Stimulated activated CD8-positive, alpha-beta memory T cell treated with anti-CD3 and anti-CD28 coated beads, Interleukin-4, amount 100 ng/mL, for 24 hours (primary cell): ENCODE data around the gene LUC7L3.
"Not testable (repeated sequence)": the region's sequence is repeated elsewhere in the genome, so short reads cannot be mapped to it uniquely, and the experiment has no call there.

Experiments used
- DNase-seq: peaks from one replicate; pipeline ENCODE4 v3.0.0-alpha.2; 2020; ENCODE audit warnings: low read depth

Gene LUC7L3

DNA sequence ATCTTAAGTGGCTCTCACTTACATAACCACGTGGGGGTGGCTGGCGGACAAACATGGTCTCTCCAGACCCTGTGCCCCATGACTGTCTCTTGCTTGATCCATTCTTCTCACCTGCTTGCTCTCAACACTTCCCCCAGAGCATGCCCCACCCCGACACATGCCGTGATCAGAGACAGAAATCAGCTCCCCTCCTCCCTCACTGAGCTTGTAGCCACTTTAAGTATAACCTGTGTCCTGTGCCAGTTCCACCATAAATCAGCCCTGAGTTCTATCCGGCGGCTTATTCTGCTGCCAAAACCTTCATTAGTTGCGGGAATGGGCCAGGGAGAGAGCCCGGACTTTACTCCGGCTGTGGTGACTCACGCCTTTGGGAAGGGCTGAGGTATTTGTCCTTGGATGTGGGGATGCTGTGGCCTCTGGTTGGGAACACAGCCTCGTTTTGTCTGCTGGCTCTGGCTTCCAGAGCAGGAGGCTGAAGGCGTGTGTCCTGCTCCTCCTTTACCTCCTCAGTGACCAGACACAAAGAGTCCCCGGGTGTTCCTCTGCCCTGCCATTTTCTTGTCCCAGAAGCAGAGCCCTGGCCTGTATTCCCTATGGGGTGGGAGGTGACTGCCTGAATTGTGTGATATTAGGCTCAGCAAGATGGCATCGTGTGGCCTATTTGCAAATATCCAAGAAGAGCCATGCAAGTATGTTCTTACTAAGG is 32.8 kb upstream of the LUC7L3 start:
- DNase-seq, result no peak

DNA sequence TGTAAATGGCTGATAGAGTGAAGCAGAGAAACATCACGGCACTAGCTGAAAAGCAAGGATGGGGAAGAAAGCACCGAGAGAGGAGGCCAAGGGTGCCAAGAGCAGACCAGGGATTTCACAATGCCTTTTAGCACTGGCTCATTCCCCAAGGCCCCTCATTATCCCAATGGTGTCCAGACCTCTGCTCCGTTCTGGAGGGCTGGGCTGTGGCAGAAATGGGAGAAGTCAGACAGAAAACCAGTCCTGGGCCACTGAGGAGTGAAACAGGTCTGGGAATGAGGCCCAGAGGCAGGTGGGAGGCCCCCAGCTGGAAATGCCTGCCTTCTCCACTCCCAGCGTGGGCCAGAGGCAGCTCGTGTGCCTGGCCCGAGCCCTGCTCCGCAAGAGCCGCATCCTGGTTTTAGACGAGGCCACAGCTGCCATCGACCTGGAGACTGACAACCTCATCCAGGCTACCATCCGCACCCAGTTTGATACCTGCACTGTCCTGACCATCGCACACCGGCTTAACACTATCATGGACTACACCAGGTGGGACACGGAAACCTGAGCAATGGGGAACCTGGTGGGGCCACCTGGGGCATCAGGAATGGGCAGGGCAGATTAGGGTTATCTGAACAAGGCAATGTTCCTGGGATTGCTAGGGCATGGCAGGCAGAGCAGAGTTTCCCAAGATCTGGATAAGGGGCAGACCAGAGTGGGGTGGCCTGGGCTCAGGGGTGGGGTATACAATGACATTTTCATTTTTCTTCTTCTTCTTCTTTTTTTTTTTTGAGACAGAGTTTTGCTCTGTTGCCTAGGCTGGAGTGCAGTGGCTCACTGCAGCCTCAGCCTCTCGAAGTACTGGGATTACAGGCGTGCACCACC is 32.0 kb upstream of the LUC7L3 start:
- DNase-seq, result no peak

DNA sequence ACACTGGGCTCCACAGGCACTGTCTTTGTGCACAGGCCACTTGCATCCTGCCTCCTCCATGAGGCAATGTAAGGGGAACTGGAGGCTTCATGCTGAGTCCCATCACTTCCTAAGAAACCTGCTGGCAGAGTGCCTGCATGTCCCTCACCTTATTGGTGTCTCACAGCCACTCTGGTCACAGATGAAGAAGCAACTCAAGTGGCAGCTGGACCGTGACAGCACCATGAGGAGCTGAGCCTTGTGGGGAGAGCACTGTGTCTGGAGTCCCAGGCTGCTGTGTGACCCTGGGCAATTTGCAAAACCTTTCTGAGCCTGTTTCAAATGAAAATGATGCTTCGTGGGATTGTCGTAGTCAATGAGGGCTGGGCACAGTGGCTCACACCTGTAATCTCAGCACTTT is 31.2 kb upstream of the LUC7L3 start:
- DNase-seq, result no peak

DNA sequence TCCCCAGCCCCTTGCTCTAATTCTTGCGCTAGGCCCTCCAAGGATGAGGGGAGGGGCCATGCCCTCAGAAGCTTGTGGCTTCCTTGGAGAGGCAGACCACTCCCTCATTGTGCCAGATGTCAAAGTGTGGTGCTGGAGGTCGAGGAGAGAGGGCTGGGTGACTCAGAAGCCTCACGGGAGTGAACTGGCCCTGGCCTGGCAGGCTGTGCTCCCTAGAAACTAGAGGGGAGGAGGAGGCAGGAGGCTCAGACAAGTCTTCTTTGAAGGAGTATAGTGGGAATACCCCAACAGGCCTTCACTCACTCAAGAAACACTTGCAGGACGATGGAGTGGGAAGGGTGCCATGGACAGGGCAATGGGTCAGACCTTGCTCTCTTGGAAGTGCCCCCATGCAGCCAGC is 30.2 kb upstream of the LUC7L3 start:
- no peak for DNase-seq

DNA sequence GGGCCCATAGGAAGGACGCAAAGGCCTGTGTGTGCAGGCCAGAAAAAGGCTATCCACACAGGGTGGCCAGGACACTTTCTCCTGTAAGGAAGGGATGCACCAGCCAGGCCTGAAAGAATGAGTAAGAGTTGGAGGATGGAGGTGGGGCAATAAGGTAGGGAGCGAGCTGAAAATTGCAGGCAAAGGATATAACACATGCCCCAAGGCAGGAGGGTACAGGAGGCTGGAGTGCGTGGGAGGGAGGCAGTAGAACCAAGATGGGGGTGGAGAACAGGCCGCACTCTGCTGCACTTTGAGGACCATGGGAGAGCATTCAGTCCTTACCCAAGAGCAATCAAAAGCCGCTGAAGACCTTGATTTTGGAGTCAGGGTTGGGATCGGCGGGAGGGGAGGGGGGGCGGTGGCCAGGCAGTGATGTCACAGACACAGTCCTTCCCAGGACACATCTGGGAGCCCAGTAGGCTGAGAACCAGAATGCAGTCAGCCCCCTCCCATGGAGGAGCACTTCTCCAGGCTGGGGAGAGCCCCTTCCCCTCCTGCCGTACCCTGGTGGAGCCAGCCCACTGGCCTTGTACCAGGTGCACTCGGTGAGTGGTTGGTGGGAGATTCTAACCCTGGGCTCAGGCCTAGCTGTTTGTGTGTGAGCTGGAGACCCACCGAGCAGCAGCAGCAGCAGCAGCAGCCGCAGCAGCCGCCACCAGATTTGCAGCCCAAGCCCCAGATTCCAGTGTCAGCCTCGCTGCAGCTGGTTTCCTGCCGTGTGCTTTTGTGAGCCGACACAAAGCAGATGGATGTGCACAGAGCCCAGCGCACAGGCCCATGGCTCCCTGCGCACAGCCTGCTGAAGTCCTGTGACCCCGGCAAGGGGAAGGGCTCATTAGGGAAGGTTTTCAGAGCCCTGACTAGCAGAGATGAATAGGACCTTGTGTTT is 29.2 kb upstream of the LUC7L3 start:
- DNase-seq, result no peak

DNA sequence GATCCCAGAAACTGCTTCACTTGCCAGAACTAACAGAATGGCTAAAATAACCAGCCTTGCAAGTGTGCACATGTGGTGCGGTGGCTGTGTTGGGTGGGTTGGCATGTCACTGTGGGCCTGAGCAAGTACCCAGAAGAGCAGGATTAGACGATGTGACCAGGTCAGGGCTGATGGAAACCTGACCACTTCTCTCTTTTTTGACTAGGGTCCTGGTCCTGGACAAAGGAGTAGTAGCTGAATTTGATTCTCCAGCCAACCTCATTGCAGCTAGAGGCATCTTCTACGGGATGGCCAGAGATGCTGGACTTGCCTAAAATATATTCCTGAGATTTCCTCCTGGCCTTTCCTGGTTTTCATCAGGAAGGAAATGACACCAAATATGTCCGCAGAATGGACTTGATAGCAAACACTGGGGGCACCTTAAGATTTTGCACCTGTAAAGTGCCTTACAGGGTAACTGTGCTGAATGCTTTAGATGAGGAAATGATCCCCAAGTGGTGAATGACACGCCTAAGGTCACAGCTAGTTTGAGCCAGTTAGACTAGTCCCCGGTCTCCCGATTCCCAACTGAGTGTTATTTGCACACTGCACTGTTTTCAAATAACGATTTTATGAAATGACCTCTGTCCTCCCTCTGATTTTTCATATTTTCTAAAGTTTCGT is 28.4 kb upstream of the LUC7L3 start:
- DNase-seq, result no peak

DNA sequence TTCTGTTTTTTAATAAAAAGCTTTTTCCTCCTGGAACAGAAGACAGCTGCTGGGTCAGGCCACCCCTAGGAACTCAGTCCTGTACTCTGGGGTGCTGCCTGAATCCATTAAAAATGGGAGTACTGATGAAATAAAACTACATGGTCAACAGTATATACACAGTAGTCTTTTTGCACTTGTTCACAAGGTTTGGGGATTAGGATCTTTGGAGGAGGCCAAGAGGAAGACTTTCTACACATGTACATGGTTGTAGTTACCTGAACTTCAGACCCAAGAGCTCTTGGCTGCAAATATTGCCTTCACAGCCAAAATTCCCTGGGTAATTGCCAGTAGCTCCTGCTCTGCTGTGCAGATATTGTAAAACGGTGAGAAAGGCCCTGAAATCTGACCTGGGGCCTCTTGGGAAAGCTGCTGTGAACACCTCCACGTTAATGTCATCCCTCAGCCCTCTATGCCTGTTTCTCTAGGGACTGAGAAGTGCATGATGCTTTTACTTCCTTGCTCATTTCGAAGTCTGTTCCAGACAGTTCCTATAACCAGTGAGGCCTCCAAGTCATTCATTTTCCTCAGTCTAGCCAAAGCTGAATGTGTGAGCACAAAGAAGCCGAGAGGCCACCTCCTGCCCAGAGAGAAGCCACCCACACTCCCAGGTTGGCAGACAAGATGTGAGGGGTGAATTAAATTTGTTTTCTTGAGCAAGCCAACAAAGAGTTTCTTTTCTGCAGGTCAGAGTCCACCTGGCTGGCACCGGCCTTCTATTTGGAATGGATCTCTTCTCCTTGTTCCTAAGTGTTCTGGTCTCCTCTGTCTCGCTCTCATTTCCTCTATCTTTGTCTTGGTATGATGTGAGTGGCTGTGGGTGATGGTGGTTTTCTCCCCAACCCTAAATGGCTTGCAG is 27.6 kb upstream of the LUC7L3 start:
- no peak for DNase-seq

DNA sequence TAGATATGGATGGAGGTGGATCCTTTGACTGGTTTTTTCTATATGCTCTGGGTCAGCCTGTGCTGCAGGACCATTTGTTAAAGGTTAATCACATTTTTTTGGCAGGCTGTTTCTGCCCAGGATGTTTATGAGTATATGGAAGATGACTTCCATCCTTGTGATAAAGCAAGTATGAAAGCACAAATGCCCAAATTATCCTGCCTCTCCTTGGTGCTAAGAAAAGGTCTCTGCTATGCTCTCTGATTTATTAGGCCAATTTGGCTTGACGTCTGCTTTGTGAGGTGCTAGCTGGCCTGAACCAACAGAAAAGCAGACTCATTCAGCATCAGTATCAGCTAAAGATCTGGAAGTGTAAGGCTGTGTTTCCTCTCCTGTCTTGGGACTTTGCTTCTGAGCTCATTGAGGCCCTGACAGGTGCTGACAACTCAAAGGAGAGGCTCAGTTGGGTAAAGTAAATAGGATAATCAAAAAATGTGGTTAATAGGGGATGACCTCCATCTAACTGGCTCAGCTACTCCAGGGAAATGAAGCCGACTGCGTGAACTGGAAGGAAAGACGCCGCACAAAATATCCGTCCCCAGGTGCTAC is 26.9 kb upstream of the LUC7L3 start:
- DNase-seq, result no peak

DNA sequence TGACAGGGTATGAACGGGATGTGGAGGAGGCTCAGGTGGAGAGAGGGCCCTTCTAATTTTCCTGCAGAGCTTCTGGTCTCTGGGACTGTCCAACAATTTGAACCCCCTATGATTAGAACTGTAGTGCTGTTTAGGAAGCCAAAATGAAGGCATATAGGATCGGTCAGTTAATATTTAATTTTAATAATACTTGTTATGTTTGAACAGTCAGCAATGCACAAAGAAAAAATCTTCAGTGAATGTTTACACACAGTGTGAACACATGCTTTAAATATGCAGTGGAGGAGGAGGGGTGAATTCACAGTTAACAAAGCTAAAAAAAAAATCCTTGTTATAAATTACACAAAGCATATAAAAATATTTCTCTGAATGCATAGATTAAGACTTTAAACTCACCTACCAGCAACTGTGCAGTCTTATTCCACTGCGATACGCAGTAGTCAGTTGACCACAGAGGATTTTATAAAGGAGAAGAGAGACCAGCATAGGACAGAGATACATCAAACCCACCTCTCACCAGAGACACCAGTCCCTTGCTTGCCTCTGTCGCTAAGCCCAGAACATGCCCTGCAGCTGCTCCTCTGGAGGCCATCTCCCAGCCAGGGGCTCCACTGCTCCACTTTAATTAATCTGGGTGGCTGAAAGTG is 26.2 kb upstream of the LUC7L3 start:
- no peak for DNase-seq

DNA sequence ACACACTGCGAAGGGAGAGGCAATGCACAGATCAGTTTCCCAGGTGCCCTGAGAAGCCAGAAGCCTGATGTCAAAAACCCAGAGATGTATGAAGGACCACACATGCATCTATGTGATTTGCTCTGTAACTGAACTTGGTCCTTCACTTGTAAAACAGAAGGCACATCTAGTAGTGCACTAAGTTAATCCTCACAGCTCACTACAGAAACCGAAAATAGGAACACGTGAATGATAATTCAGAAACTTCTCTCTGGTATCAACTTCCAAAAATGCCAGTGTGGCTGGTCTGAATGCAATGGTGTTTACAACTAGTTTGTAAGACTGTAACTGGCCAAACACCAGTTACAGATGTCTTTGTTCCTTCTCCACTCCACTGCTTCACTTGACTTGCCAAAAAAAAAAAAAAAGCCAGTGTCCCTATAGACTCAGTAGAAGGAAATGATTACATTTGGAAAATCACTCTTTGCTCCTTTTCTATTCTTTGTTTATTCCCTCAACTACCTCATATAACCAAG is 23.0 kb upstream of the LUC7L3 start:
- no peak for DNase-seq

DNA sequence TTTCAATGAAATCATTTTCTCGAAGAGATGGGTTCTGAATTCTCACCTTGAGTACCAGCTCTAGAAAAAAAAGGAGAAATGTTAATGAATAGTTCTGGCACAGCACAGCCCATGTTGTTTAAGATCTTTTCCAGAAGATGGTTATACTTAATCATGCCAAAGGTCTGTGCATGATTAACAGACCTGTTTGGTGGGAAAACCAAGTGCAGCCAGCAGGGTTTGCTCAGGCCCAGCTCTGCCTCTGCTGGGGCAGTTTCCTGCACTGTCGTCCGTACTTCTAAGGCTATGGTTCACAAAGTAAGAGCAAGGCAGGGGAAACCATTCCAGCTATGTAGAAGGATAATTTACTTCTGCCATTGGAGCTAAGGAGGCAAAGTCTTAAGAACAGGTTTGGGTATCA is 22.3 kb upstream of the LUC7L3 start:
- DNase-seq, result no peak

DNA sequence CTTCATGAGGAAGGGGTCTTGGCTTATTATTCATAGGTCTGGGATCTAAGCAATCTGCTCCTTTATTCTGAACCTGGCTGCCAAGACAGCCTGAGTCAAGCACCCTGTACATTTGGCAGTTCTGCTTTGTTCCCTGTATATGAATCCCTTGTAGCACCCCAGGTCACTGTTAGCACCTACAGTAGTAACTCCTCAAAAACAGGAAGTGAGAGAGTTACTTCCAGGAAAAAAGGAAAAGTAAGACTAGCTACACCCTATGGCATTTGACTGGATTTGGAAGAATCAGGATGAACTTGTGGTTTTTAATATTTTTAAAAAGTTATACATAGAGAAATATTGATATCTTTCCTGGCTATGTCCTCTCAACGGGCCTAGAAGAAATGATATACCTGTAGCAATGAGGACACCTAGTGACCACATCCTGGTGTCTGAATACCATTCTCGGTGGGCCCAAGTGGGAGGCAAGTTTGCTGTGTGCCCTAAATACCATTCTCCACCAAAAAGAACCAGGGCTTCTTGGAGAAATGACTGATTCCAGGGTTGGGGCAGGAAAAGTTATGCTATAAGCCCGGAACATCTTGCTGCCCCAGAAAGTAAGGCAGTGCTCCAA is 21.6 kb upstream of the LUC7L3 start:
- DNase-seq, result no peak

DNA sequence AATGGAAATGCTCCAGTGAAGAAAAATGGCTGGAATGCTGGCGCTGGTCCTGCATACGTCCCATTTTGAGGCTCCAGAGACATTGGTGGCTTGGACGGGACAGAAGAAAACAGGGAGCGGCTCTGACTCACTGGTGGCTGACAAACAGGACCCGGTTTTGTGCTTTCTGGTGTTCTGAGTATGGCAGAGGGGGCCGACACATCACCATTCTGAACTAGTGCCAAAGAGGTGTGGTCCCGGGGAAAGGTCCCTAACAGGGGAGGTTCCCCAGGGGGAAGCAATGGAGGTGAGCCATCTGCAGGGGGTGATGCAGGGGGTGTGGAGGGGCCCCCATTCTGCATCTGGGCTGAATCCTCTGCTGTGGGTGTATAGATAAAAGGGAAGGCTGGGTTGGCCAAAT is 20.0 kb upstream of the LUC7L3 start:
- DNase-seq, result no peak

DNA sequence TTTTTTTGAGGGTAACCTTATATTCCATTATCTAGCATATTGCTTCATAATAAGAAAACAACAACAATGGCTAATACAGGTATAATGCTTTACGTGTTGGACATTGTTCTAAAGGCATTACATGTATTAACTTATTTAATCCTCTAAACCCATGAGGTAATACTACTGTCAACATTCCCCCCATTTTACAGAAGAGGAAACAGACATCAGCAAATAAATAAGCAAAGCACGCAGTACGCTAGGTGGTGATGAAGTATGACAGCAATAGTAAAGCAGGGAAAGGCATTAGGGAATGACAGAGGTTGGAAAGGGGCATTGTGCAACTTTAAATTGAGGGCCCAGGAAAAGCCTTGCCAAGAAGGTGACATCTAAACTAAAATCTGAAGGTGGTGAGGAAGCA is 16.2 kb upstream of the LUC7L3 start:
- DNase-seq, result no peak

DNA sequence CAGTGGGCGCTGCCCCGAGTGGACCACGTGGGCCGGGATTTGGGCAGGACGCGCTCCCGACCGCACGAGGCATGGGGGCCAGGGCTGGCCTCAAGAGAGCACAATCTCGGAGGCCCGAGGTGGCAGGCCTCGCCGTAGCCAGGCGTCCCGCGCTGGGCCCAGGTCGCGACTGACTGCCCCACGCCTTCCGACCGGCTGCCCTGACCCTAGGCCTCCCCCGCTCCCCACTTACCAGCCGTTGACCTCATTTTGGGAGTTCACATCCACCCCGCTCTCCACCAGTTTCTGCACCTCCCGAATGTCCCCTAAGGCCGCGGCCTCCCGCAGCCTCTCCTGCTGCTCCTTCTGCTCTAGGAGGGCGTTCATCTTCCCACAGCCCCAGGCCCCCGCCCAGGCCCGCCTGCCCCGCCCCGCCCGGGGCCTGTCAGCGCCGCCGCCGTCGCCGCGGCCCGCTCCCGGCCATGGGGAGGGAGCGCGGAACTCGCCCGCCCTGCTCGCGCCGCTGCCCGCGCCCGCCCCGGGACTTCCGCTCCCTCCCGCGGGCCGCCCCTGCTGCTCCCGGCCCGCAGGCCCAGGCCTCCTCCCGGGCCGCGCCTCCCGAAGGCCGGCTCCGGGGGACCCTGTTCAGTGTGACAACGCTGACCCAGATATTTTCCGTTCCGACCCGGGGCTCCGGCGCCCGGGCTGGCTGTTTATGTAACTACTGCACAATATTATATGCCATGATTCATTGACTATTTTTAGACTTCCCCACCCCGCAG is 11.9 kb upstream of the LUC7L3 start, which contains the start of gene ANKRD40:
Gene ANKRD40, minus strand, starts transcription at position 626 of the 761 bp plus-strand sequence. Its CDS starts 260 bp downstream, at position 366.
- DNase-seq, result peak; percentile 77

DNA sequence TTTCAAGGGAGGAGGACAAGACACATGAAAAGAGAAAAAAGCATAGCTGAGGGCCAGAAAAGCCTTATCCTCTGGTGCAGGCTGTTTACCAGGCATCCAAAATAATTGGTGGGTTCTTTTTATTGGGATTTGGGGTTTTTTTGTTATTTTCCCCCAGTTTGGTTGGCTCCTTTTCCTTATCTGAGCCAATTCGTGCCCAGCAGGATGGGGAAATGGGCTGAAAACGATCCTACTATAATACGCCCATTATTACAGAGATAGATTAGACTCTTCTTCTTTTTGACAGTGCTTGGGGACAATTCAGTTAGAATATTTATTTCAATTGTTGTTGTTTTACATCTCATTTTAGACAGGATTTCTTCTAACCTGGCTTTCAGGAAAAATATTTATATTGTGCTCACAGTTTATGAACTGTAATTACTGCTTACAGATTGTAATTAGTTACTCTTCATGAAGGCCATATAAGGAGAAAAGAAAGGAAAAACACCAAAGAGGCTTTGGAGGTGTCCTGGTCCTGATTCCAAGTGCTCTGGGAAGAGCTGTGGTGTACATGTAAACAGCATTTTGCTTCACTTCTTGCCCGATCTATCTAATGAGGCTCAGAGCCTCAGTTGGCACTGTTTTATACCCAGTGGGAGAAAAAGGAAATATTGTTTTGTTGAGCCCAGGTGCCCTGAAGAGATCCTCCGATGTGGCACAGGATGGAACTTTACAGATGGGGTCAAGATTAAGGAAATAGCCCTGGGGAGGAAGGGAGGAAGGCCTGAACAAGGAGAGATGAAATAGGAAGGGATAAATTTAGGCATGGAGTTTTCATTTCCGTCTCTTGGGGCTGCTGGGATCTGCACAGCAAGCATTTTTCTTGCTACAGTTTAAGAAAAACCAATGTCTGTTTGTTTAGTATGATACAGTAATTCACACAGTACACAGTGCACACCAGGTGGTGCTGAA is 11.1 kb upstream of the LUC7L3 start:
- no peak for DNase-seq

DNA sequence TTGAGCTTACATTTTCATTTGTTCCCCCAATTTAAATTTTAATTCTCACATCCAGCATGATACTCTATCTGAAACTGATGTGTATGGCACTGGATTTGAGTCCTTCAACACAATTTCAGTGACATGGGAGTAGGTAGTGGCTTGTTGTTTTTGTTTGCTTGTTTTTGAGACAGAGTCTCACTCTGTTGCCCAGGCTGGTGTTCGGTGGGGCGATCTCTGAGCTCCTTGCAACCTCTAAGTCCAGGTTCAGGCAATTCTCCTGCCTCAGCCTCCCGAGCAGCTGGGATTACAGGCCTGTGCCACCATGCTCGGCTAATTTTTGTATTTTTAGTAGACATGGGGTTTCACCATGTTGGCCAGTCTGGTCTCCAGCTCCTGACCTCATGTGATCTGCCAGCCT is 10.3 kb upstream of the LUC7L3 start:
- not testable (repeated sequence) for DNase-seq
